Measurements from ENCODE around the gene LCP2. TPM values are rescaled to one million over a fixed set of nuclear protein-coding genes. Genes with fewer than 3 reads are reported as not detected.

Gene LCP2
- total and polyA plus RNA-seq, 2 of the 4 experiments (the other 2 are of a cell fraction) = not detected

GRCh38 chr5:170275376-170275994, 22.1 kb downstream of the LCP2 start:
- H4K20me1 ChIP-seq (ENCODE audit: insufficient read depth, low read length) = no peaks in the 10 kb centered on the region
- H3K4me2 ChIP-seq (ENCODE audit: low read depth, low read length) = no peak overlapping the region
- H2AFZ ChIP-seq (replicated peaks; ENCODE audit: low read length, poor library complexity) = no peak overlapping the region
- H3K27ac ChIP-seq (ENCODE audit: insufficient read depth, low read length) = no peak overlapping the region
- no peak overlapping the region for H4K91ac ChIP-seq (ENCODE audit: insufficient read depth, low read depth, low read length)
- no peak overlapping the region for H3K18ac ChIP-seq (ENCODE audit: low read depth, low read length)
- no TSS peak for BruUV-seq (replicated peaks)
- H3K9me1 ChIP-seq (ENCODE audit: insufficient read depth, low read length) = no peaks in the 10 kb centered on the region
- no peaks in the 10 kb centered on the region for H3K27me3 ChIP-seq (ENCODE audit: control insufficient read depth, insufficient read depth, low read length)
- no peak overlapping the region for H3K56ac ChIP-seq (ENCODE audit: extremely low read depth, insufficient read depth, low read length)
- no peak overlapping the region for H2BK120ac ChIP-seq (ENCODE audit: low read depth, low read length)
- no peak overlapping the region for H3K4ac ChIP-seq (ENCODE audit: low read depth, low read length)
- H3K14ac ChIP-seq (replicated peaks; ENCODE audit: low read depth, low read length) = no peak overlapping the region
- no peak overlapping the region for H2BK20ac ChIP-seq (ENCODE audit: low read depth, low read length)
- intact Hi-C loops (cut with micrococcal nuclease) (no loop called here), dilution Hi-C loops (cut with HindIII; ENCODE audit: low sequenced_read_pairs, unreplicated experiment) (no loop called here), in situ Hi-C loops (cut with MboI; ENCODE audit: low sequenced_read_pairs) (no loop called here)
- H2AK5ac ChIP-seq (ENCODE audit: low read depth, low read length) = no peak overlapping the region
- H4K5ac ChIP-seq (ENCODE audit: low read depth, low read length) = no peak overlapping the region
- no peak overlapping the region for H2BK5ac ChIP-seq (ENCODE audit: low read depth, low read length, poor library complexity, severe bottlenecking)
- no peak overlapping the region for H3K4me3 ChIP-seq (ENCODE audit: insufficient read depth, low read depth, low read length)
- H3K23ac ChIP-seq (ENCODE audit: low read depth, low read length) = no peak overlapping the region
- DNase-seq (no peak), ATAC-seq (ENCODE audit: low read depth) (no peak)
- no peak overlapping the region for H3K9ac ChIP-seq (ENCODE audit: low read depth, low read length)
- no peak overlapping the region for H4K8ac ChIP-seq (ENCODE audit: low read depth in 2 of 2, low read length in 2 of 2)
- H2AK9ac ChIP-seq (replicated peaks; ENCODE audit: low read depth, low read length, poor library complexity) = no peak overlapping the region
- no peaks in the 10 kb centered on the region for H3K36me3 ChIP-seq (ENCODE audit: control insufficient read depth, insufficient read depth, low read length)
- ChIA-PET CTCF (interaction anchor here (1.0 kb wide), 1 partner anchor 14 kb away, joined by 3 read pairs; no protein-coding TSS in a partner anchor), POLR2A (ENCODE audit: unreplicated experiment) (no interaction called here)
- no peaks in the 10 kb centered on the region for H3K79me1 ChIP-seq (ENCODE audit: low read depth in 1 of 2, low read length in 2 of 2)
- no peaks in the 10 kb centered on the region for H3K9me3 ChIP-seq (ENCODE audit: control insufficient read depth, insufficient read depth, low read length)
- 70% methylated on average over 3 of the region's 8 CpGs; no CpG with 5 or more reads in 1 of the 2 experiments for WGBS, 2 experiments (ENCODE audit: extremely low coverage in 2 of 2, insufficient read length in 1 of 2)
- no peaks in the 10 kb centered on the region for H3K4me1 ChIP-seq (ENCODE audit: control insufficient read depth, insufficient read depth, low read length)
- TF ChIP-seq NFE2L2 (IDR thresholded peaks at IDR 0.05; ENCODE audit: low read depth, low read length) (no peak), MAFK (IDR thresholded peaks at IDR 0.05; ENCODE audit: low read depth, low read length) (no peak), MAZ (IDR thresholded peaks at IDR 0.05; ENCODE audit: borderline replicate concordance, low read depth, low read length) (no peak), RFX5 (IDR thresholded peaks at IDR 0.05; ENCODE audit: low read depth, low read length) (no peak), ELK1 (IDR thresholded peaks at IDR 0.05; ENCODE audit: borderline replicate concordance, low read depth, low read length) (no peak), BHLHE40 (IDR thresholded peaks at IDR 0.05; ENCODE audit: low read depth, low read length) (no peak), RCOR1 (IDR thresholded peaks at IDR 0.05; ENCODE audit: insufficient replicate concordance, low read length) (no peak)
- H2BK15ac ChIP-seq (ENCODE audit: low read depth, low read length) = no peak overlapping the region
